ENCODE measurements around the gene POLR2A.

DNA sequence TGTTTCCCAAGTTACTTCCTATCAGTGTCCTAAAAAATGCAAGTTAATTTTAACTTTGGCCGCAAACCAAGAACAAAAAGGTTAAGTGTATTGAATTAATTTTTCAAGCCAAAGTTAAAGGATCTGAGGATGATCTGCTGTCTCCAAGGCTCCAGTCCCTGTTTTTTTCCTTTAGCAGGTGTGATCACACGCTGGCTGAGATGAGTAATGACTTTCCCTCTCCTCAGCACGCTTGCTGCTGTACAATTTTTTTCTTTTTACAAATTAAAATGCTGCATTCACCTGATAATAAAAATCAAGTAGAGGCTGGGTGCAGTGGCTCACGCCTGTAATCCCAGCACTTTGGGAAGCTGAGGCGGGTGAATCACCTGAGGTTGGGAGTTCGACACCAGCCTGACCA, 60.7 kb downstream of the POLR2A start:
- TF ChIP-seq EZH2 (IDR thresholded peaks at IDR 0.05) (no peak), POLR2AphosphoS5 (IDR thresholded peaks at IDR 0.05; ENCODE audit: borderline replicate concordance, low read depth, low read length) (no peak), FOXP2 (optimal IDR thresholded peaks at IDR 0.05; ENCODE audit: control extremely low read depth, extremely low read length, insufficient read depth) (no peak)

Measured in SK-N-MC (cell line).